ENCODE results near the gene REXO2.

Gene REXO2

GRCh38 chr11:114466742-114467141 lies 27.5 kb downstream of the REXO2 start:
- Histone ChIP-seq H3K4me3 (ENCODE audit: insufficient read depth, low read depth, low read length, poor library complexity, severe bottlenecking) (no peak overlapping the region), H3K27me3 (replicated peaks; ENCODE audit: control insufficient read depth, insufficient read depth, low read length, poor library complexity, severe bottlenecking) (no peaks in the 10 kb centered on the region), H3K9me3 (ENCODE audit: control insufficient read depth, low read length) (no peaks in the 10 kb centered on the region), H3K36me3 (ENCODE audit: control insufficient read depth, insufficient read depth, low read length) (no peaks in the 10 kb centered on the region), H3K4me1 (ENCODE audit: control insufficient read depth, insufficient read depth, low read length, poor library complexity, severe bottlenecking) (no peaks in the 10 kb centered on the region), H3K27ac (ENCODE audit: insufficient read depth, low read length, poor library complexity, severe bottlenecking) (no peak overlapping the region)
- no peak for DNase-seq

GRCh38 chr11:114472661-114473060 lies 33.4 kb downstream of the REXO2 start:
- DNase-seq, result no peak
- Histone ChIP-seq H3K27me3 (replicated peaks; ENCODE audit: control insufficient read depth, insufficient read depth, low read length, poor library complexity, severe bottlenecking) (no peaks in the 10 kb centered on the region), H3K4me3 (ENCODE audit: insufficient read depth, low read depth, low read length, poor library complexity, severe bottlenecking) (no peak overlapping the region), H3K27ac (ENCODE audit: insufficient read depth, low read length, poor library complexity, severe bottlenecking) (no peak overlapping the region), H3K4me1 (ENCODE audit: control insufficient read depth, insufficient read depth, low read length, poor library complexity, severe bottlenecking) (no peaks in the 10 kb centered on the region), H3K9me3 (ENCODE audit: control insufficient read depth, low read length) (no peaks in the 10 kb centered on the region), H3K36me3 (ENCODE audit: control insufficient read depth, insufficient read depth, low read length) (no peaks in the 10 kb centered on the region)

GRCh38 chr11:114478001-114478410 lies 38.7 kb downstream of the REXO2 start:
- Histone ChIP-seq H3K9me3 (ENCODE audit: control insufficient read depth, low read length) (no peaks in the 10 kb centered on the region), H3K27me3 (replicated peaks; ENCODE audit: control insufficient read depth, insufficient read depth, low read length, poor library complexity, severe bottlenecking) (no peaks in the 10 kb centered on the region), H3K4me3 (ENCODE audit: insufficient read depth, low read depth, low read length, poor library complexity, severe bottlenecking) (no peak overlapping the region), H3K27ac (ENCODE audit: insufficient read depth, low read length, poor library complexity, severe bottlenecking) (no peak overlapping the region), H3K4me1 (ENCODE audit: control insufficient read depth, insufficient read depth, low read length, poor library complexity, severe bottlenecking) (no peaks in the 10 kb centered on the region), H3K36me3 (ENCODE audit: control insufficient read depth, insufficient read depth, low read length) (no peaks in the 10 kb centered on the region)
- no peak for DNase-seq

- DNase-seq, result no peak
- Histone ChIP-seq H3K27ac (ENCODE audit: insufficient read depth, low read length, poor library complexity, severe bottlenecking) (no peak overlapping the region), H3K9me3 (ENCODE audit: control insufficient read depth, low read length) (no peaks in the 10 kb centered on the region)
Measured at GRCh38 chr11:114478768-114479167, 39.5 kb downstream of the REXO2 start.

GRCh38 chr11:114479331-114479730 lies 40.1 kb downstream of the REXO2 start:
- Histone ChIP-seq H3K27me3 (replicated peaks; ENCODE audit: control insufficient read depth, insufficient read depth, low read length, poor library complexity, severe bottlenecking) (no peaks in the 10 kb centered on the region), H3K9me3 (ENCODE audit: control insufficient read depth, low read length) (no peaks in the 10 kb centered on the region), H3K4me3 (ENCODE audit: insufficient read depth, low read depth, low read length, poor library complexity, severe bottlenecking) (no peak overlapping the region), H3K4me1 (ENCODE audit: control insufficient read depth, insufficient read depth, low read length, poor library complexity, severe bottlenecking) (no peaks in the 10 kb centered on the region), H3K27ac (ENCODE audit: insufficient read depth, low read length, poor library complexity, severe bottlenecking) (no peak overlapping the region), H3K36me3 (ENCODE audit: control insufficient read depth, insufficient read depth, low read length) (no peaks in the 10 kb centered on the region)
- DNase-seq, result no peak

More at GRCh38 chr11:114478768-114479167, 39.5 kb downstream of the REXO2 start:
- Histone ChIP-seq H3K27me3 (replicated peaks; ENCODE audit: control insufficient read depth, insufficient read depth, low read length, poor library complexity, severe bottlenecking) (no peaks in the 10 kb centered on the region), H3K36me3 (ENCODE audit: control insufficient read depth, insufficient read depth, low read length) (no peaks in the 10 kb centered on the region), H3K4me3 (ENCODE audit: insufficient read depth, low read depth, low read length, poor library complexity, severe bottlenecking) (no peak overlapping the region), H3K4me1 (ENCODE audit: control insufficient read depth, insufficient read depth, low read length, poor library complexity, severe bottlenecking) (no peaks in the 10 kb centered on the region)

GRCh38 chr11:114482114-114482513 lies 42.8 kb downstream of the REXO2 start:
- Histone ChIP-seq H3K27me3 (replicated peaks; ENCODE audit: control insufficient read depth, insufficient read depth, low read length, poor library complexity, severe bottlenecking) (no peaks in the 10 kb centered on the region), H3K4me1 (ENCODE audit: control insufficient read depth, insufficient read depth, low read length, poor library complexity, severe bottlenecking) (no peaks in the 10 kb centered on the region), H3K36me3 (ENCODE audit: control insufficient read depth, insufficient read depth, low read length) (no peaks in the 10 kb centered on the region), H3K27ac (ENCODE audit: insufficient read depth, low read length, poor library complexity, severe bottlenecking) (no peak overlapping the region), H3K9me3 (ENCODE audit: control insufficient read depth, low read length) (no peaks in the 10 kb centered on the region), H3K4me3 (ENCODE audit: insufficient read depth, low read depth, low read length, poor library complexity, severe bottlenecking) (no peak overlapping the region)
- DNase-seq, result no peak

- Histone ChIP-seq H3K27ac (ENCODE audit: insufficient read depth, low read length, poor library complexity, severe bottlenecking) (no peak overlapping the region), H3K4me3 (ENCODE audit: insufficient read depth, low read depth, low read length, poor library complexity, severe bottlenecking) (no peak overlapping the region), H3K9me3 (ENCODE audit: control insufficient read depth, low read length) (no peaks in the 10 kb centered on the region), H3K4me1 (ENCODE audit: control insufficient read depth, insufficient read depth, low read length, poor library complexity, severe bottlenecking) (no peaks in the 10 kb centered on the region), H3K36me3 (ENCODE audit: control insufficient read depth, insufficient read depth, low read length) (no peaks in the 10 kb centered on the region), H3K27me3 (replicated peaks; ENCODE audit: control insufficient read depth, insufficient read depth, low read length, poor library complexity, severe bottlenecking) (no peaks in the 10 kb centered on the region)
- no peak for DNase-seq
Measured at GRCh38 chr11:114483929-114484328, 44.7 kb downstream of the REXO2 start.

GRCh38 chr11:114496915-114497314 lies 57.6 kb downstream of the REXO2 start:
- H3K9me3 ChIP-seq (ENCODE audit: control insufficient read depth, low read length), result no peaks in the 10 kb centered on the region
- no peaks in the 10 kb centered on the region for H3K4me1 ChIP-seq (ENCODE audit: control insufficient read depth, insufficient read depth, low read length, poor library complexity, severe bottlenecking)
- no peaks in the 10 kb centered on the region for H3K27me3 ChIP-seq (replicated peaks; ENCODE audit: control insufficient read depth, insufficient read depth, low read length, poor library complexity, severe bottlenecking)
- no peaks in the 10 kb centered on the region for H3K36me3 ChIP-seq (ENCODE audit: control insufficient read depth, insufficient read depth, low read length)
- H3K27ac ChIP-seq (ENCODE audit: insufficient read depth, low read length, poor library complexity, severe bottlenecking), result no peak overlapping the region
- H3K4me3 ChIP-seq (ENCODE audit: insufficient read depth, low read depth, low read length, poor library complexity, severe bottlenecking), result no peak overlapping the region
- DNase-seq, result no peak

- no peaks in the 10 kb centered on the region for H3K36me3 ChIP-seq (ENCODE audit: control insufficient read depth, insufficient read depth, low read length)
- no peaks in the 10 kb centered on the region for H3K4me1 ChIP-seq (ENCODE audit: control insufficient read depth, insufficient read depth, low read length, poor library complexity, severe bottlenecking)
- H3K4me3 ChIP-seq (ENCODE audit: insufficient read depth, low read depth, low read length, poor library complexity, severe bottlenecking), result no peak overlapping the region
- no peaks in the 10 kb centered on the region for H3K27me3 ChIP-seq (replicated peaks; ENCODE audit: control insufficient read depth, insufficient read depth, low read length, poor library complexity, severe bottlenecking)
- H3K27ac ChIP-seq (ENCODE audit: insufficient read depth, low read length, poor library complexity, severe bottlenecking), result no peak overlapping the region
- DNase-seq, result no peak
- no peaks in the 10 kb centered on the region for H3K9me3 ChIP-seq (ENCODE audit: control insufficient read depth, low read length)
Measured at GRCh38 chr11:114499756-114500155, 60.5 kb downstream of the REXO2 start.
